ENCODE measurements around the gene ARRDC2. TPM values are rescaled to one million over a fixed set of nuclear protein-coding genes. Genes with fewer than 3 reads are reported as not detected.
A peak's percentile ranks its signal among the peaks of the same experiment; 100 is the strongest.

ARRDC2 gene
- total and polyA plus RNA-seq, 2 of the 13 experiments (the other 11 are each of a cell fraction or from before 2014, with no cell fraction given) = 2.1 to 3.4 TPM

DNA sequence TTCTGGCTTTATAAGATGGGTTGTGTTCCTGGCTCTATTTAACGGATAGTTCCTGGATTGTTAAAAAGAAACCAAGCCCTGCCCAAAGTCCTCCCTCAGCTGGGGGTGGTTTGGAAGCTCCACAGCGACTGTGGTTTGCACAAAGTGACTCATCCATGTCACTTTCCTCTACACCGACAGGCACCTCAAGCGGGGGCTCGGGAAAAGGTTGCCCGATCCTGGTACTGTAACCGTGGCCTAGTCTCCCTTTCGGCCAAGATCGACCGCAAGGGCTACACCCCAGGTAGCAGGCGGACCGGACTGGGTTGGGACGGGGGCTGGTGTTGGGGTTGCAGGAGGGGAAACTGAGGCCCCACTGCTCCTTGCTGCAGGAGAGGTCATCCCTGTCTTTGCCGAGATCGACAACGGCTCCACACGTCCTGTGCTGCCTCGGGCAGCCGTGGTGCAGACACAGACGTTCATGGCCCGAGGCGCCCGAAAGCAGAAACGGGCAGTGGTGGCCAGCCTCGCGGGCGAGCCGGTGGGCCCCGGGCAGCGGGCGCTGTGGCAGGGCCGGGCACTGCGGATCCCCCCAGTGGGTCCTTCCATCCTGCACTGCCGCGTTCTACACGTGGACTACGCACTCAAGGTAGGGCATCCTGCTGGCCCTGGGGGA, 1.6 kb downstream of the ARRDC2 start (continued):
- TF ChIP-seq, protein P1, sequence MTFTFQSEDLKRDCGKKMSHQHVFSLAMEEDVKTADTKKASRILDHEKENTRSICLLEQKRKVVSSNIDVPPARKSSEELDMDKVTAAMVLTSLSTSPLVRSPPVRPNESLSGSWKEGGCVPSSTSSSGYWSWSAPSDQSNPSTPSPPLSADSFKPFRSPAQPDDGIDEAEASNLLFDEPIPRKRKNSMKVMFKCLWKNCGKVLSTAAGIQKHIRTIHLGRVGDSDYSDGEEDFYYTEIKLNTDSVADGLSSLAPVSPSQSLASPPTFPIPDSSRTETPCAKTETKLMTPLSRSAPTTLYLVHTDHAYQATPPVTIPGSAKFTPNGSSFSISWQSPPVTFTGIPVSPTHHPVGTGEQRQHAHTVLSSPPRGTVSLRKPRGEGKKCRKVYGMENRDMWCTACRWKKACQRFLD (CRISPR knock-in tag; IDR thresholded peaks at IDR 0.05; ENCODE audit: borderline replicate concordance) = no peak
- no peak for TF ChIP-seq ZNF329 (CRISPR knock-in tag; IDR thresholded peaks at IDR 0.05; ENCODE audit: low read depth)
- TF ChIP-seq SALL2 (CRISPR knock-in tag; IDR thresholded peaks at IDR 0.05) = no peak
- TF ChIP-seq ZNF546 (CRISPR knock-in tag; conservative IDR thresholded peaks at IDR 0.05) = no peak
- 0 out of 2 replicates have a peak, but pooled peaks have one; percentile 14 for TF ChIP-seq ZNF772 (CRISPR knock-in tag; IDR thresholded peaks at IDR 0.05)
- no peak for TF ChIP-seq FOXA3 (CRISPR knock-in tag; IDR thresholded peaks at IDR 0.05)
- TF ChIP-seq SP2 (CRISPR knock-in tag; IDR thresholded peaks at IDR 0.05) = no peak
- TF ChIP-seq, protein P2, sequence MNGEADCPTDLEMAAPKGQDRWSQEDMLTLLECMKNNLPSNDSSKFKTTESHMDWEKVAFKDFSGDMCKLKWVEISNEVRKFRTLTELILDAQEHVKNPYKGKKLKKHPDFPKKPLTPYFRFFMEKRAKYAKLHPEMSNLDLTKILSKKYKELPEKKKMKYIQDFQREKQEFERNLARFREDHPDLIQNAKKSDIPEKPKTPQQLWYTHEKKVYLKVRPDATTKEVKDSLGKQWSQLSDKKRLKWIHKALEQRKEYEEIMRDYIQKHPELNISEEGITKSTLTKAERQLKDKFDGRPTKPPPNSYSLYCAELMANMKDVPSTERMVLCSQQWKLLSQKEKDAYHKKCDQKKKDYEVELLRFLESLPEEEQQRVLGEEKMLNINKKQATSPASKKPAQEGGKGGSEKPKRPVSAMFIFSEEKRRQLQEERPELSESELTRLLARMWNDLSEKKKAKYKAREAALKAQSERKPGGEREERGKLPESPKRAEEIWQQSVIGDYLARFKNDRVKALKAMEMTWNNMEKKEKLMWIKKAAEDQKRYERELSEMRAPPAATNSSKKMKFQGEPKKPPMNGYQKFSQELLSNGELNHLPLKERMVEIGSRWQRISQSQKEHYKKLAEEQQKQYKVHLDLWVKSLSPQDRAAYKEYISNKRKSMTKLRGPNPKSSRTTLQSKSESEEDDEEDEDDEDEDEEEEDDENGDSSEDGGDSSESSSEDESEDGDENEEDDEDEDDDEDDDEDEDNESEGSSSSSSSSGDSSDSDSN (CRISPR knock-in tag; IDR thresholded peaks at IDR 0.05) = no peak
- TF ChIP-seq TAF1 (CRISPR knock-in tag; IDR thresholded peaks at IDR 0.05) = no peak
- no peak for TF ChIP-seq CREM (IDR thresholded peaks at IDR 0.05)
- no peak for TF ChIP-seq CREM (CRISPR knock-in tag; IDR thresholded peaks at IDR 0.05)
- no peak for TF ChIP-seq SETDB1 (CRISPR knock-in tag; IDR thresholded peaks at IDR 0.05; ENCODE audit: borderline replicate concordance)
- TF ChIP-seq MTF2 (CRISPR knock-in tag; IDR thresholded peaks at IDR 0.05; ENCODE audit: borderline replicate concordance) = no peak
- TF ChIP-seq RBFOX2 (IDR thresholded peaks at IDR 0.05; ENCODE audit: low read depth, low read length) = peak; percentile 30; the same call in 1 of the 2 replicates
- TF ChIP-seq, protein P3, sequence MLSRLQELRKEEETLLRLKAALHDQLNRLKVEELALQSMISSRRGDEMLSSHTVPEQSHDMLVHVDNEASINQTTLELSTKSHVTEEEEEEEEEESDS (CRISPR knock-in tag; IDR thresholded peaks at IDR 0.05; ENCODE audit: borderline replicate concordance) = no peak
- TF ChIP-seq RELA (CRISPR knock-in tag; IDR thresholded peaks at IDR 0.05) = no peak
- TF ChIP-seq, protein P4, sequence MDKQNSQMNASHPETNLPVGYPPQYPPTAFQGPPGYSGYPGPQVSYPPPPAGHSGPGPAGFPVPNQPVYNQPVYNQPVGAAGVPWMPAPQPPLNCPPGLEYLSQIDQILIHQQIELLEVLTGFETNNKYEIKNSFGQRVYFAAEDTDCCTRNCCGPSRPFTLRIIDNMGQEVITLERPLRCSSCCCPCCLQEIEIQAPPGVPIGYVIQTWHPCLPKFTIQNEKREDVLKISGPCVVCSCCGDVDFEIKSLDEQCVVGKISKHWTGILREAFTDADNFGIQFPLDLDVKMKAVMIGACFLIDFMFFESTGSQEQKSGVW (CRISPR knock-in tag; IDR thresholded peaks at IDR 0.05; ENCODE audit: borderline replicate concordance) = no peak
- no peak for TF ChIP-seq ZNF468 (CRISPR knock-in tag; IDR thresholded peaks at IDR 0.05)
- no peak for TF ChIP-seq ZNF788 (CRISPR knock-in tag; IDR thresholded peaks at IDR 0.05; ENCODE audit: borderline replicate concordance)
- TF ChIP-seq RFX5 (IDR thresholded peaks at IDR 0.05; ENCODE audit: low read depth, low read length) = no peak
- TF ChIP-seq, protein P5, sequence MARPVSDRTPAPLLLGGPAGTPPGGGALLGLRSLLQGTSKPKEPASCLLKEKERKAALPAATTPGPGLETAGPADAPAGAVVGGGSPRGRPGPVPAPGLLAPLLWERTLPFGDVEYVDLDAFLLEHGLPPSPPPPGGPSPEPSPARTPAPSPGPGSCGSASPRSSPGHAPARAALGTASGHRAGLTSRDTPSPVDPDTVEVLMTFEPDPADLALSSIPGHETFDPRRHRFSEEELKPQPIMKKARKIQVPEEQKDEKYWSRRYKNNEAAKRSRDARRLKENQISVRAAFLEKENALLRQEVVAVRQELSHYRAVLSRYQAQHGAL (CRISPR knock-in tag; IDR thresholded peaks at IDR 0.05; ENCODE audit: not compliant biosample characterization) = no peak
- TF ChIP-seq, protein P6, sequence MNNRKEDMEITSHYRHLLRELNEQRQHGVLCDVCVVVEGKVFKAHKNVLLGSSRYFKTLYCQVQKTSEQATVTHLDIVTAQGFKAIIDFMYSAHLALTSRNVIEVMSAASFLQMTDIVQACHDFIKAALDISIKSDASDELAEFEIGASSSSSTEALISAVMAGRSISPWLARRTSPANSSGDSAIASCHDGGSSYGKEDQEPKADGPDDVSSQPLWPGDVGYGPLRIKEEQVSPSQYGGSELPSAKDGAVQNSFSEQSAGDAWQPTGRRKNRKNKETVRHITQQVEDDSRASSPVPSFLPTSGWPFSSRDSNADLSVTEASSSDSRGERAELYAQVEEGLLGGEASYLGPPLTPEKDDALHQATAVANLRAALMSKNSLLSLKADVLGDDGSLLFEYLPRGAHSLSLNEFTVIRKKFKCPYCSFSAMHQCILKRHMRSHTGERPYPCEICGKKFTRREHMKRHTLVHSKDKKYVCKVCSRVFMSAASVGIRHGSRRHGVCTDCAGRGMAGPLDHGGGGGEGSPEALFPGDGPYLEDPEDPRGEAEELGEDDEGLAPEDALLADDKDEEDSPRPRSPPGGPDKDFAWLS (CRISPR knock-in tag; IDR thresholded peaks at IDR 0.05; ENCODE audit: borderline replicate concordance) = no peak
- no peak for TF ChIP-seq ZNF225 (CRISPR knock-in tag; IDR thresholded peaks at IDR 0.05)
- TF ChIP-seq ZNF33B (CRISPR knock-in tag; IDR thresholded peaks at IDR 0.05) = no peak
- TF ChIP-seq MED1 (CRISPR knock-in tag; IDR thresholded peaks at IDR 0.05) = no peak
